T-helper 1 cell treated with Interleukin-12 subunit alpha and Interleukin-12 subunit beta and Interleukin-4 antibody, amounts not matched to agents 30 μg/mL and 1 μg/mL, for 36 hours (primary cell): ENCODE results near the gene GRK3.
A peak's percentile ranks its signal among the peaks of the same experiment; 100 is the strongest.
"Not testable (repeated sequence)": the region's sequence is repeated elsewhere in the genome, so short reads cannot be mapped to it uniquely, and the experiment has no call there.

ENCODE experiments used
- H3K27ac Mint-ChIP-seq: one replicate; pipeline ENCODE4 v1.8.0; 2021; ENCODE audit warnings: mild to moderate bottlenecking, mixed read lengths
- H3K27me3 Mint-ChIP-seq: one replicate; pipeline ENCODE4 v1.8.0; 2021; ENCODE audit warnings: low read depth, mixed read lengths
- H3K36me3 Mint-ChIP-seq: one replicate; pipeline ENCODE4 v1.8.0; 2021; ENCODE audit warnings: low read depth, mixed read lengths
- H3K4me1 Mint-ChIP-seq: one replicate; pipeline ENCODE4 v1.8.0; 2021; ENCODE audit warnings: low read depth, mixed read lengths
- H3K4me3 Mint-ChIP-seq: one replicate; pipeline ENCODE4 v1.8.0; 2021; ENCODE audit warnings: mild to moderate bottlenecking, moderate library complexity, mixed read lengths
- H3K9me3 Mint-ChIP-seq: one replicate; pipeline ENCODE4 v1.8.0; 2021; ENCODE audit warnings: mixed read lengths

Gene GRK3

GRCh38 chr22:25561182-25561581 is 3.3 kb upstream of the GRK3 start:
- H3K9me3 Mint-ChIP-seq, H3K27me3 Mint-ChIP-seq, H3K27ac Mint-ChIP-seq, H3K4me3 Mint-ChIP-seq, H3K36me3 Mint-ChIP-seq: not testable (repeated sequence)
- peaks cover 26% of the 10 kb centered on the region for H3K4me1 Mint-ChIP-seq

DNA sequence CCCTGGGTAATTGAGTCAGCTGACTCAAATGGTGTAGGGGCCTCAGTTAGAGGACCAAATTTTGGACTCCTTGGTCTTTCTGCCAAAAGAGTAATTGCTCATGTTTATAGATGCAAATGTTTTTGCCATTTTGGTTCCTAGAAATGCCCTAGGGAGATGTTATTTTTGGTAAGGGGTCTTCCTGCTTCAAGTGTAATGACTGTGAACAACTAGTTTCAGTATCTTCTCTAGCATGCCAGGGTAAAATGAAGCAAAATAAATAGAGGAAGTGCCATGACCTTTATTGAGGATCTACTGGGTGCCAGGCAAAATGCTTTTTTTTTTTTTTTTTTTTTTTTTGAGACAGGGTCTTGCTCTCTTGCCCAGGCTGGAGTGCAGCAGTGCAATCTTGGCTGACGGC is 2.5 kb upstream of the GRK3 start:
- H3K27ac Mint-ChIP-seq, H3K9me3 Mint-ChIP-seq, H3K36me3 Mint-ChIP-seq, H3K27me3 Mint-ChIP-seq, H3K4me3 Mint-ChIP-seq: not testable (repeated sequence)
- H3K4me1 Mint-ChIP-seq, result peaks cover 33% of the 10 kb centered on the region

DNA sequence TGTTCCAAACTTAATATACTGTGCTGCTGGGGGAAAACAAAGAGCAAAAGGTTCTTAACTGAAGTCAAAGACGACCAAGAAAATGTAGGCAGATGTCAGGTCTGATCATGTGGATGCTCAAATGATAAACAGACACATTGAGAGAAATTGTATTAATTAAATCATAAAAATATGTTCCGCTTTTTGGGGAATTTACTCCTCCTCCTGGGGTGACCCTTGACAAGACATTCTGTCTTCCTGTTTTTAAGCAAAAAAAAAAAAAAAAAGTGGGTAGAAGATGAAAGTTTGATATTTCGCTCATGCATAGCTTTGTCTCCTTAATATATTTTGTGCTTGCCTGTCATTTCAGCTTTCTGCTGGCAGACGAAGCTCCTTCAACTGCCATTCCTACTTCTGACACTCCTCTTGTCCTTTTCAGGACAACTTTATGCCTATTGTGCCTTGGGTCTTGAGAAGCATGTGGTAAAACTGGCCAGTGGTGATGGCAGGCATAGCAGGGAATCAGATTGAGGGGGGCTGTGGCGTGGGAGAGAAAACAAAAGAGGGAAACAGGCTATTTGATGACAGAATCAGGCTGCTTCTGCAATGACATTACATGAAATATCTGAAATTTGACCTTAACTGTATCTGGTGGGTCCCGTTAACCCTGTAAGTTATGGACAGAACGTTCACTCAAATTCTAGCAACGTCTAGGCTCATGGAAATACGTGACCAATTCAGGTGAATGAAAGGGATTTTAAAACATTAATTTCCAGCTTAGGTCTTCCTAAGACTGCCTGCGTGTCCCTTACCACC is 1.3 kb upstream of the GRK3 start:
- not testable (repeated sequence) for H3K9me3 Mint-ChIP-seq, H3K27me3 Mint-ChIP-seq, H3K36me3 Mint-ChIP-seq
- Mint-ChIP-seq H3K4me1 (peaks cover 44% of the 10 kb centered on the region), H3K27ac (peak overlapping the region; percentile 92), H3K4me3 (peak overlapping the region; percentile 94)

DNA sequence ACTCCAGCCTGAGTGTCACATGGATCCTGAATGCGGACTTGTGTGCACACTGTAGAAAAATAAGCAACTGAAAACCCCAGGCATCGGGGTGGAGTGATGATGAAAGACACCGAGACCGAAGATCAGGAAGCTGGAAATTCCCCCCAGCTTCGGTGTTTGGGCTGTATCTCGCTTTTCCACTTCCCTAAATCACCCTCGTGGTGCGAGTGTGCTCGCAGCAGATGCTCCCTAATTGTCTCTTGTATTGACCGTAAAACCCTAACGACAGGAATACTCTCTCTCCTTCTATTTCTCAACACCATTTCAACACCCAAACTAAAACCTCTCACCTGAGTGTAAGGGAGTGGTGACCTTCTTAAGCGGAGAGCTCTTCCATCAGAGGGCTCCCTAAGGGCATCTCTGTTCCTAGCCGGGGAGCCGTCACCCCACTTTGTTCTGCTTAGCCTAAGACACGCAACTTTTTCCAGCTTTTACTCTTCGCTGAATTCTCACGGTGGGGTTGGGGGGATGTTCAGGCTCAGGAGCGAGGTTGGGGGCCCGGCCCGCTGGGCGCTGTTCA is 635 bp upstream of the GRK3 start:
- H3K36me3 Mint-ChIP-seq, result peaks cover 5% of the 10 kb centered on the region
- peak overlapping the region; percentile 92 for H3K27ac Mint-ChIP-seq

DNA sequence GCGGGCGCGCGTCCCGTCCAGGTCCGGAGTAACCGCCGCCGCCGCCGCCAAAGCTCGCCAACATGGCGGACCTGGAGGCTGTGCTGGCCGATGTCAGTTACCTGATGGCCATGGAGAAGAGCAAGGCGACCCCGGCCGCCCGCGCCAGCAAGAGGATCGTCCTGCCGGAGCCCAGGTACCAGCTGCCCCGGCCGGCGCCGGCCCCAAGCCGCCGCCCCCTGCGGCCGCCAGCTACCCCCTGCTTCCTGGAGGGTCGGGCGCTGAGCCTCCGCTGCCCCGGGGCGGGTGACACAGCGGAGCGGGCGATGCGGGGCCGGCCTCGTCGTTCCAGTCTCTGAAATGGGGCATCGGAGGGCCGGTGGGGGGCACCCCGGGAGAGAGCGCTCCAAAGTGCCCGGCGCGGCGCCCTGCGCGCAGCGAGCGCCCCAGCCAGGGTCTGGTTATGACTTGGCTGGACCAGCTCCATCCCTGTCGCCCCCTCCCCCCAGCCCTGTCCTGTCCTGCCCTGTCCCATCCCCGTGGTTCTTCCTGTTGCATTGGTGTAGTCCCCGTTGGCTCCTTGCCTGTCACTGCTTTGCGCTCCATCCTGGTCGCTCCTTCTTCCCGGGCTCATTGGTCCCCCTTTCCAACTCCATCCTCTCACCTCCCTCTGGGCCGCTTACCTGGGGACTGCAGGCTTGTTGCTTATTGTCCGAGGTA is 653 bp downstream of the GRK3 start:
- Mint-ChIP-seq H3K9me3 (no peaks in the 10 kb centered on the region), H3K4me1 (peaks cover 52% of the 10 kb centered on the region), H3K36me3 (peaks cover 5% of the 10 kb centered on the region), H3K27ac (peak overlapping the region; percentile 96), H3K4me3 (peak overlapping the region; percentile 98), H3K27me3 (no peaks in the 10 kb centered on the region)

More for the DNA sequence above, 635 bp upstream of the GRK3 start:
- no peaks in the 10 kb centered on the region for H3K27me3 Mint-ChIP-seq
- peaks cover 49% of the 10 kb centered on the region for H3K4me1 Mint-ChIP-seq
- no peaks in the 10 kb centered on the region for H3K9me3 Mint-ChIP-seq
- H3K4me3 Mint-ChIP-seq, result peak overlapping the region; percentile 94

DNA sequence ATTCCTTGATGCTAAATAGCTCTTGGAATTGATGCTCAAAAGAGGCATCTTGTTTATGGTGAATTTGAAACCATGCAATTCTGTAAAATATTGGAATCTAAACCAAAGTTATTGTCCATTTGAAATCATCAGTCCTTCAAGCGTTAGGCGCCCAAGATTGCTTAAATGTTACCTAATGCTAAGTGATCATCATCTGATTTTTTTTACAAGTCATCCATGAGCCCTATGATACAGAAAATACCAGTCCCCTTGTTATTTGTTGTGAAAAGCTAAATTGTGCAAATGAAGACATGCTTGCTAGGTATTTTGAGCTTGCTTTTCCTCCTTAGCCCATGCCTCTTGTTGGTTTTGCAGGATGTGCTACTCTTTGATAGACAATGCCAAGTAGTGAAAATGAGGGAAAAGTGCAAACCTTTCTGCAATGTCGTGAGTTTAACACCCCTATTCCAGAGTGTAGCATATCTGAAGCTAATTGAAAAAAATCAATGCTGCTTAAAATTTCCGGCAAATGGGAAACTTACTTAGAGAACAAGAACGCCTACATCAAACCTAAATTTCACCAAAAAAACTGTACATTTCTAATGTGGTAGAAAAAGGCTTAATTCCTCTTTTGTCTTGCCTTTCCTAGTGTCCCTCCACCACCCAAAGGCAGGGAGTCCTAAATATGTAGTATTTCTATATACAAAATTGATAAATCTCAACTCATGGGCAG is 1.9 kb downstream of the GRK3 start:
- Mint-ChIP-seq H3K27me3 (no peaks in the 10 kb centered on the region), H3K36me3 (peaks cover 7% of the 10 kb centered on the region), H3K9me3 (no peaks in the 10 kb centered on the region), H3K4me3 (peak overlapping the region; percentile 98), H3K4me1 (peaks cover 61% of the 10 kb centered on the region), H3K27ac (peak overlapping the region; percentile 56)

GRCh38 chr22:25566898-25567235 is 2.4 kb downstream of the GRK3 start:
- peaks cover 9% of the 10 kb centered on the region for H3K36me3 Mint-ChIP-seq
- H3K4me3 Mint-ChIP-seq, result peak overlapping the region; percentile 98
- peak overlapping the region; percentile 23 for H3K27ac Mint-ChIP-seq
- peaks cover 61% of the 10 kb centered on the region for H3K4me1 Mint-ChIP-seq
- no peaks in the 10 kb centered on the region for H3K9me3 Mint-ChIP-seq
- no peaks in the 10 kb centered on the region for H3K27me3 Mint-ChIP-seq

GRCh38 chr22:25567251-25567675 is 2.8 kb downstream of the GRK3 start:
- H3K4me3 Mint-ChIP-seq, result peak overlapping the region; percentile 98
- H3K36me3 Mint-ChIP-seq, result peaks cover 12% of the 10 kb centered on the region
- peak overlapping the region; percentile 23 for H3K27ac Mint-ChIP-seq
- no peaks in the 10 kb centered on the region for H3K9me3 Mint-ChIP-seq
- H3K27me3 Mint-ChIP-seq, result no peaks in the 10 kb centered on the region
- H3K4me1 Mint-ChIP-seq, result peaks cover 64% of the 10 kb centered on the region

GRCh38 chr22:25568066-25568465 is 3.6 kb downstream of the GRK3 start:
- Mint-ChIP-seq H3K36me3 (peaks cover 19% of the 10 kb centered on the region), H3K4me1 (peaks cover 67% of the 10 kb centered on the region)
- not testable (repeated sequence) for H3K27ac Mint-ChIP-seq, H3K4me3 Mint-ChIP-seq, H3K9me3 Mint-ChIP-seq, H3K27me3 Mint-ChIP-seq

DNA sequence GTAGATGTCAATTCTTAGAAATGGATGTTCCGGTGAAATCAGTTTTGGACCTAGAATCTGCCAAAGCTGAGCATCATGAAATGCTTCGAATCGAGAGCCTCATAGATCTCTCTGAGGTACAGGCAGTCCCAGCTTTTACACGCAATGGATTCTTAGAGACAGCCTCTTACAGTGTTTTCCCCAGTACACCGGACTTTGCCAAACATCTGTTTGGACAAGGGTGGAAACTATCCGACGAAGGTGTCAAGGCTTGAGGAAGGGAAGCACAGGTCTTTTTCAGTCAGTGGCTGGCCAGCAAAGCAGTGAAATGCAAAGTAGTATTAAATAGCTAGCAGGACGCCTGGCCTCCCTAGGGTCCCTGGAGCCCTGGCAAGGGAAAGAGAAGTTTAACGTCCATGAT is 4.9 kb downstream of the GRK3 start:
- H3K9me3 Mint-ChIP-seq, result no peaks in the 10 kb centered on the region
- H3K4me3 Mint-ChIP-seq, result no peak overlapping the region
- peaks cover 26% of the 10 kb centered on the region for H3K36me3 Mint-ChIP-seq
- H3K27ac Mint-ChIP-seq, result no peak overlapping the region
- no peaks in the 10 kb centered on the region for H3K27me3 Mint-ChIP-seq
- H3K4me1 Mint-ChIP-seq, result peaks cover 64% of the 10 kb centered on the region

- no peak overlapping the region for H3K27ac Mint-ChIP-seq
- H3K4me3 Mint-ChIP-seq, result no peak overlapping the region
- no peaks in the 10 kb centered on the region for H3K27me3 Mint-ChIP-seq
These were observed 5.5 kb downstream of the GRK3 start for GRCh38 chr22:25569983-25570382.

DNA sequence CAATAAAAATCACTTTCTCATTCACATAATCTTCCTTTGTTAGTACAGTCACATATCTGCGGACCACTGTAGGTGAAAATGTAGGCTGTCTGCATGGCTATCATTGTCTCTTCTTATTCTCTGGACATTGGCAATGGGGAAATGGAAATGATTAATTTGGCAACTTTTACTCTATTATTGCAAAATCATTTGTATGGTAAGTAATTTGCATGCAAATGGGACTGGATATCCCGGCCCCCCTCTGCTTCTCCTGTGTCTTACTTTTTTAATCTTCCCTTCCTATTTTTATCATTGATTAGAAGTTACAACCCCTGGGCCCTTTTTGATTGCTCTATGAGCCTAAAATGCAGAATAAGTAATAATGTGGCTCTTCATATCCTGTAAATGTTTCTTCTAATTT is 6.0 kb downstream of the GRK3 start:
- H3K4me1 Mint-ChIP-seq, result peaks cover 71% of the 10 kb centered on the region
- H3K27me3 Mint-ChIP-seq, result no peaks in the 10 kb centered on the region
- H3K27ac Mint-ChIP-seq, result no peak overlapping the region
- no peaks in the 10 kb centered on the region for H3K9me3 Mint-ChIP-seq
- H3K4me3 Mint-ChIP-seq, result no peak overlapping the region
- H3K36me3 Mint-ChIP-seq, result peaks cover 26% of the 10 kb centered on the region

More at GRCh38 chr22:25569983-25570382, 5.5 kb downstream of the GRK3 start:
- H3K4me1 Mint-ChIP-seq, result peaks cover 68% of the 10 kb centered on the region
- H3K9me3 Mint-ChIP-seq, result no peaks in the 10 kb centered on the region
- peaks cover 27% of the 10 kb centered on the region for H3K36me3 Mint-ChIP-seq

DNA sequence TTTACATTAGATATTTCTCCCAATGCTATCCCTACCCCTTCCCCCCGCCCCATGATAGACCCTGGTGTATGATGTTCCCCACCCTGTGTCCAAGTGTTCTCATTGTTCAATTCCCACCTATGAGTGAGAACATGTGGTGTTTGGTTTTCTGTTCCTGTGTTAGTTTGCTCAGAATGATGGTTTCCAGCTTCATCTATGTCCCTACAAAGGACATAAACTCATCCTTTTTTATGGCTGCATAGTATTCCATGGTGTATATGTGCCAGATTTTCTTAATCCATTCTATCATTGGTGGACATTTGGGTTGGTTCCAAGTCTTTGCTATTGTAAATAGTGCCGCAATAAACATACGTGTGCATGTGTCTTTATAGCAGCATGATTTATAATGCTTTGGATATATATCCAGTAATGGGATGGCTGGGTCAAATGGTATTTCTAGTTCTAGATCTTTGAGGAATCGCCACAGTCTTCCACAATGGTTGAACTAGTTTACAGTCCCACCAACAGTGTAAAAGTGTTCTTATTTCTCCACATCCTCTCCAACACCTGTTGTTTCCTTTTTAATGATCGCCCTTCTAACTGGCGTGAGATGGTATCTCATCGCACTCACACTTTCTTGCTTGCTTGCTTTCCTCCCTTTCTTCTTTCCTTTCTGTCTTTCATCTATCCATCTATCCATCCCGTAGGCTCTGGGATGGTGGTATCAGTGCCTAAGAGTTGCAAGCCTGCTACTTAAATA is 7.7 kb downstream of the GRK3 start:
- peaks cover 25% of the 10 kb centered on the region for H3K36me3 Mint-ChIP-seq
- peak overlapping the region; percentile 21 for H3K4me3 Mint-ChIP-seq
- H3K27me3 Mint-ChIP-seq, H3K9me3 Mint-ChIP-seq: not testable (repeated sequence)
- peak overlapping the region; percentile 56 for H3K27ac Mint-ChIP-seq
- peaks cover 57% of the 10 kb centered on the region for H3K4me1 Mint-ChIP-seq

- peak overlapping the region; percentile 56 for H3K27ac Mint-ChIP-seq
- no peaks in the 10 kb centered on the region for H3K9me3 Mint-ChIP-seq
- H3K4me3 Mint-ChIP-seq, result peak overlapping the region; percentile 21
- peaks cover 25% of the 10 kb centered on the region for H3K36me3 Mint-ChIP-seq
- H3K4me1 Mint-ChIP-seq, result peaks cover 51% of the 10 kb centered on the region
- no peaks in the 10 kb centered on the region for H3K27me3 Mint-ChIP-seq
These were observed 8.3 kb downstream of the GRK3 start for GRCh38 chr22:25572708-25573171.
